ENCODE results near the gene PPP1R8. TPM values are rescaled to one million over a fixed set of nuclear protein-coding genes. Genes with fewer than 3 reads are reported as not detected.
"Not testable (repeated sequence)": the region's sequence is repeated elsewhere in the genome, so short reads cannot be mapped to it uniquely, and the experiment has no call there.

Gene PPP1R8
- polyA plus RNA-seq, 1 donor = 37.7 TPM

DNA sequence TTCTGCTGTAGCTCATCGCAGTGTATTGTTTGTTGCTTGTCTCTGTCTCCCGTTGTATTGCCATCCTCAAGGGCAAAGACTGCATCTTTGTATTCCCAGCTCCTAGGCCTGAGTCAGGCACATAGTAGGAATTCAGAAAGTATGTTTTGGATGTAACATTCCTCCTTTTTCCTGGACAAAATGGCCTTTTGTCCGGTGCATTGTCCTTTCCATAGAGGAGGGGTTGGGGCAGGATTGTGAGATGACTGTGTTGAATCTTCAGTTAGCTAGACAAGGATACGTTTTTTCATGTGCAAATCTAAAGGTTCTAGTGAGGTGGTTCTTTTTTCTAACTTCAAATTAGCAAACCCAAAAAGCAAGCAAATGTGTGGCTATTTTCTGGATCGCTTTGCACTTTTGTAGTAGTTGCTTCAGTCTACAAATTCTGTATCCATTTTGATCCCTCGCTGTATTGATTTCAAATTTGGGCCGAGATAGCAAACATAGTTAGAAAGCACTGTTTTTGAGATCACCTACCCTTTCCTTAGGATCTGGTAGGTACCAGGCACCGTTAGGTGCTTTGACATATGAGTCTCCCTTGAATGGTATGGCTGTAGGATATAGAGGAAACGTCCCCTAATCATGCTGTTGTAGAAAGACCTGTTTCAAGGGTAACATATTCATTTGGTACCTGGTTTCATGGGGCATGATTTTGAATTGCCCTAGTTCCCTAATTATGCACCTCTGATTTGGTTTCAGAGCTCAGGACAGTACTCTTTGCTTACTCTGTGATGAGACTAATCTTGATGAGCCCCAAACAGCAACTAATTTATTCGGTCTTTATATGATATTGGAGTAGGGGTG, 1.2 kb downstream of the PPP1R8 start:
- peaks cover 12% of the 10 kb centered on the region for H3K4me1 ChIP-seq (ENCODE audit: control insufficient read depth, insufficient read depth, low read length)
- no peaks in the 10 kb centered on the region for H3K27me3 ChIP-seq (ENCODE audit: control insufficient read depth, insufficient read depth, low read length)
- WGBS (ENCODE audit: insufficient coverage, low lambda C conversion rate) = no CpG with 5 or more reads among the region's 10 CpGs
- H3K4me3 ChIP-seq (ENCODE audit: low read length) = peak overlapping the region; percentile 92
- H3K36me3 ChIP-seq (ENCODE audit: control insufficient read depth, insufficient read depth, low read length) = peaks cover 20% of the 10 kb centered on the region
- H3K27ac ChIP-seq (ENCODE audit: low read length) = no peak overlapping the region
- H3K9me3 ChIP-seq (ENCODE audit: control insufficient read depth, low read depth, low read length) = peaks cover 3% of the 10 kb centered on the region
- DNase-seq = peak in 1 of 2 donors; percentile 26

DNA sequence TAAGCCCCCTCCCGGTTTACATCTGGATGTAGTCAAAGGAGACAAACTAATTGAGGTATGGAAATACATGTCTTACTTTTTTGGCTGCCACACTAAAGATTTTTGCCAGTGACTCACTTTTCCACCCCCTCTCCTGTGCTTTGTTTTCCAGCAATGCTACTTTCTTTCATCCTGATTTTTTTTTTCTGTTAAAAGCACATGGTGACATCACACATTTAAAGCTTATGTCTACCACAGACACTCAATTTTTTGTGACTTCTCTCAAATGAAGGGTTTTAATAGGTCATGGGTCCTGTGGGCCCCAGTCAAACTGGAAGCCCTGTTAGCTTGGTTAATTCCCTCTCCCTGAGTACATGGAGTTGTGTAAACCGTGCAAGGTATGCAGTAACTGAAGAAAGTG, 2.2 kb downstream of the PPP1R8 start:
- no peak overlapping the region for H3K27ac ChIP-seq (ENCODE audit: low read length)
- H3K27me3 ChIP-seq (ENCODE audit: control insufficient read depth, insufficient read depth, low read length) = no peaks in the 10 kb centered on the region
- peaks cover 12% of the 10 kb centered on the region for H3K4me1 ChIP-seq (ENCODE audit: control insufficient read depth, insufficient read depth, low read length)
- peaks cover 20% of the 10 kb centered on the region for H3K36me3 ChIP-seq (ENCODE audit: control insufficient read depth, insufficient read depth, low read length)
- H3K9me3 ChIP-seq (ENCODE audit: control insufficient read depth, low read depth, low read length) = peaks cover 3% of the 10 kb centered on the region
- no peak for DNase-seq
- no peak overlapping the region for H3K4me3 ChIP-seq (ENCODE audit: low read length)
- WGBS (ENCODE audit: insufficient coverage, low lambda C conversion rate) = 60% methylated on average over 1 of the region's 2 CpGs

DNA sequence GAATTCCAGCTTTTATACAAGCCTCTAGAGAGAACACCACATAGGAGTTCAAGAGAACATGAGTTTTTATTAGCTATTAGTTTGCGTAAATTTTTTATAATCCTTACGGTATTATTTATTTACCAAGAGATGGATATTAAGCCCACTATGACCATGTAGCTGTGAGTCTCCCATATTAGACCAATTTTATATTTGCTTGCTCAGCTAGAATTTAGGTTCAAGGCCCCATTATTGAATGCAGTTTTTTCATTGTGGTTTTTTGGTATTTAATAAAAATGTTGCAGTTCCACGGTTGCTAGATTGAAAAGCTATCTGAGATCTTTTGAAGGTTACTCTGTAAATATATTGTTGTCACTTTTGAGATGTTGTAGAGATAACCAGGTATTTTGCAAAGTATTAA, 2.9 kb downstream of the PPP1R8 start:
- H3K4me3 ChIP-seq (ENCODE audit: low read length) = no peak overlapping the region
- H3K27me3 ChIP-seq (ENCODE audit: control insufficient read depth, insufficient read depth, low read length) = no peaks in the 10 kb centered on the region
- H3K9me3 ChIP-seq (ENCODE audit: control insufficient read depth, low read depth, low read length) = peaks cover 3% of the 10 kb centered on the region
- H3K4me1 ChIP-seq (ENCODE audit: control insufficient read depth, insufficient read depth, low read length) = peaks cover 12% of the 10 kb centered on the region
- peaks cover 20% of the 10 kb centered on the region for H3K36me3 ChIP-seq (ENCODE audit: control insufficient read depth, insufficient read depth, low read length)
- DNase-seq = no peak
- no peak overlapping the region for H3K27ac ChIP-seq (ENCODE audit: low read length)
- WGBS (ENCODE audit: insufficient coverage, low lambda C conversion rate) = 80% methylated on average over 1 of the region's 3 CpGs

DNA sequence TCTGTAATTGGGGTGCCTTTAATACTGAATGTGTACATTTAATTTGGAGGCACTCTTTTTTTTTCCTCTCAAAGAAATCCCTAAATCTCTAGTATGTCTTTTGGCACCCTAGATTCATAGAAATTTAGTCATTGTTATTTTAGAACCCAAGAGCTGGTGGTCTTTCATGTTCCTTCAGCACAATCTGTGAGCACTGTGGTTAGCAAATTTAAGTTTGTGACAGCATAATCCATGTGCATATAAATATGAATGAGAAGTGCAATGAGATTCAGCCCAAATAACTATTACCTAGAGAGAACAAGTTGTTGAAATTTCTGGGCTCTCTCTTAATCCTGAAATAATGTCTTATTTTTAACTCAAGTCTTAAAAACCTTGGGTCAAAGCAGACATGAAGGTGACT, 4.5 kb downstream of the PPP1R8 start:
- DNase-seq = no peak
- H3K4me3 ChIP-seq (ENCODE audit: low read length) = no peak overlapping the region
- peaks cover 29% of the 10 kb centered on the region for H3K36me3 ChIP-seq (ENCODE audit: control insufficient read depth, insufficient read depth, low read length)
- H3K4me1 ChIP-seq (ENCODE audit: control insufficient read depth, insufficient read depth, low read length) = peaks cover 7% of the 10 kb centered on the region
- no peaks in the 10 kb centered on the region for H3K27me3 ChIP-seq (ENCODE audit: control insufficient read depth, insufficient read depth, low read length)
- H3K27ac ChIP-seq (ENCODE audit: low read length) = no peak overlapping the region
- H3K9me3 ChIP-seq (ENCODE audit: control insufficient read depth, low read depth, low read length) = no peaks in the 10 kb centered on the region

DNA sequence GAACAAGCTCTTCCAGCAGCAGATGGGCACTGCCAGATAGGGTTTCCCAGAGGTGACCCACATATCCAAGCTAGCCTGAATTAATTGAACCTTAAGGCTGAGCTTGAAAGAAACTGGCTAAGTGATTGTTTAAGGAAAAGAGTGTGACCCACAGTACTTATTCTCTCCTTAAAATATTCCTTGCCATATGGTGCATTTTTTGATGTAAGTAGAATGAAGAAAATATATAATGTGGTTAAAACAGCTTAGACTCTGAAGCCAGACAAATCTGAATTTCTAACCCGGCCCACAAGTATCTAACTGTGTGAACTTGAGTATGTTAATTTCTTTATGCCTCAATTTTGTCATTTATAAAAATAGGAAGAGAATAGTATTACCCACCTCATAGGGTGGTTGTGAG, 4.9 kb downstream of the PPP1R8 start:
- Histone ChIP-seq H3K27ac (ENCODE audit: low read length) (no peak overlapping the region), H3K4me3 (ENCODE audit: low read length) (no peak overlapping the region), H3K27me3 (ENCODE audit: control insufficient read depth, insufficient read depth, low read length) (no peaks in the 10 kb centered on the region), H3K9me3 (ENCODE audit: control insufficient read depth, low read depth, low read length) (no peaks in the 10 kb centered on the region), H3K36me3 (ENCODE audit: control insufficient read depth, insufficient read depth, low read length) (peaks cover 33% of the 10 kb centered on the region), H3K4me1 (ENCODE audit: control insufficient read depth, insufficient read depth, low read length) (peaks cover 7% of the 10 kb centered on the region)
- 100% methylated on average over 1 of the region's 1 CpG for WGBS (ENCODE audit: insufficient coverage, low lambda C conversion rate)
- DNase-seq = no peak

DNA sequence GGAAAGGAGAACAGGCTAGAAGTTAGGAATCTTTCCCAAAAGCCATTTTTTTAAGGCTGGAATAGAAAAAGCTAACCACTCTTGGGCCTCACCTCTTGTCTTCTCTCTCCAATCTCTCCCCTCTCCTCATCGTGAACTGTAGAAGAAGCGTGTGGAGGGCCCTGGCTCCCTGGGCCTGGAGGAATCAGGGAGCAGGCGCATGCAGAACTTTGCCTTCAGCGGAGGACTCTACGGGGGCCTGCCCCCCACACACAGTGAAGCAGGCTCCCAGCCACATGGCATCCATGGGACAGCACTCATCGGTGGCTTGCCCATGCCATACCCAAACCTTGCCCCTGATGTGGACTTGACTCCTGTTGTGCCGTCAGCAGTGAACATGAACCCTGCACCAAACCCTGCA, 19.4 kb downstream of the PPP1R8 start:
- H3K4me3 ChIP-seq (ENCODE audit: low read length) = no peak overlapping the region
- H3K27ac ChIP-seq (ENCODE audit: low read length) = no peak overlapping the region
- H3K27me3 ChIP-seq (ENCODE audit: control insufficient read depth, insufficient read depth, low read length) = no peaks in the 10 kb centered on the region
- H3K36me3 ChIP-seq (ENCODE audit: control insufficient read depth, insufficient read depth, low read length) = peaks cover 48% of the 10 kb centered on the region
- H3K9me3 ChIP-seq (ENCODE audit: control insufficient read depth, low read depth, low read length) = no peaks in the 10 kb centered on the region
- WGBS (ENCODE audit: insufficient coverage, low lambda C conversion rate) = no CpG with 5 or more reads among the region's 7 CpGs
- no peaks in the 10 kb centered on the region for H3K4me1 ChIP-seq (ENCODE audit: control insufficient read depth, insufficient read depth, low read length)
- DNase-seq = no peak

DNA sequence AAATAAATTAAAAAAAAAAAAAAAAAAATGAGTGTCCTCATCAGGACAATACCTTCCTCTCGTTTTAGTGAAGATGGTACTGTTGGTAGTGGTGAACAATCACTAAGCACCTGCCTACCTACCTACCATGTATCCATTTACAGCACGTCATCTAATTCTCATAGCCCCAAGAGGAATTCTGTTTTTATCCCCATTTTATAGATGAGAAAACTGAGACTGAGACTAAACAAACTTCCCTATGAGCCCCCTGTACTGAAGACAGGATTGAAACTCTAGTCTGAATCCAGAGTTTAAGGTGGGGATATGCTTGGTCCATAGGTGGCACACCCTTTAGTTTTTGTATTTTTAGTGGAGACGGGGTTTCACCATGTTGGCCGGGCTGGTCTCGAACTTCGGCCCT, 24.5 kb downstream of the PPP1R8 start:
- H3K4me3 ChIP-seq (ENCODE audit: low read length) = no peak overlapping the region

DNA sequence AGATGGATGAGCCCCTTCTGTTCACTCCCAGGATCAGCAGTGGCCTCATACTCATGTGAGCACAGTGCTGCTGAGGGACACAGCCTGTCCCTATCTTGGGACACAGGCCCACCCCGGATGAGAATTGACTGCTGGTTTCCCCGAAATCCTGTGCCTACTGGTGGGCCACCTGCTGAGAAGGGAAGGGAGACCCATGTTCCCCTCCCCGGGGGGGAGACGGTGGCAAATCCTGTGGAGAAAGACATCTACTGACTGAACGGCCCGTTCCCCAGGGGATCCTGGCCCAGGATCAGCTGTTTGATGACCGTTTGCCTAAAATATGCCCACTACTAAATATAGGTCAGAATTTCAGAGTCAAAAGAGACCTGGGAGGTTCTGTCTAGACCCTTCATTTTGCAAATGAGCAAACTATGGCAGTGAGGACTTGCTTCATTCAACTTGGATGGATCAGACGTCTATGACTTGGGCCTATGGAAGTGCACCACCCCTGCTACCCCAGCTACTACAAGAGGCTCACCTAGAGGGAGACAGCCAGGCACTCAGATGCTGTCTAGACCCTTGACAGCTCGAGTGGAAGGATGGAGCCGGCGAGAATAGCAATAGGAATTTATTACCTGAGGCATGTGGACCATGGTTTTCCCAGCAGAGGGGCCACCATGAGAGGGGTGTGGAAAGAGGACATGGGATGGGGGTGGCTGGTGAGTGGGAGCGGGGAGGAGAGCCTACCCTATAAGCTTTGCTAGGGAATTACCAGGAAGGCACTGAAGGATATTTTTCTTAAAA, 26.2 kb downstream of the PPP1R8 start:
- Histone ChIP-seq H3K4me1 (ENCODE audit: control insufficient read depth, insufficient read depth, low read length) (no peaks in the 10 kb centered on the region), H3K4me3 (ENCODE audit: low read length) (no peak overlapping the region), H3K36me3 (ENCODE audit: control insufficient read depth, insufficient read depth, low read length) (peaks cover 1% of the 10 kb centered on the region), H3K27ac (ENCODE audit: low read length) (no peak overlapping the region), H3K27me3 (ENCODE audit: control insufficient read depth, insufficient read depth, low read length) (no peaks in the 10 kb centered on the region), H3K9me3 (ENCODE audit: control insufficient read depth, low read depth, low read length) (no peaks in the 10 kb centered on the region)
- DNase-seq = no peak
- no CpG with 5 or more reads among the region's 12 CpGs for WGBS (ENCODE audit: insufficient coverage, low lambda C conversion rate)

More for the DNA sequence above, 24.5 kb downstream of the PPP1R8 start:
- no peak for DNase-seq
- Histone ChIP-seq H3K9me3 (ENCODE audit: control insufficient read depth, low read depth, low read length) (no peaks in the 10 kb centered on the region), H3K27me3 (ENCODE audit: control insufficient read depth, insufficient read depth, low read length) (no peaks in the 10 kb centered on the region), H3K27ac (ENCODE audit: low read length) (no peak overlapping the region), H3K36me3 (ENCODE audit: control insufficient read depth, insufficient read depth, low read length) (peaks cover 16% of the 10 kb centered on the region), H3K4me1 (ENCODE audit: control insufficient read depth, insufficient read depth, low read length) (no peaks in the 10 kb centered on the region)
- WGBS (ENCODE audit: insufficient coverage, low lambda C conversion rate) = no CpG with 5 or more reads among the region's 6 CpGs

DNA sequence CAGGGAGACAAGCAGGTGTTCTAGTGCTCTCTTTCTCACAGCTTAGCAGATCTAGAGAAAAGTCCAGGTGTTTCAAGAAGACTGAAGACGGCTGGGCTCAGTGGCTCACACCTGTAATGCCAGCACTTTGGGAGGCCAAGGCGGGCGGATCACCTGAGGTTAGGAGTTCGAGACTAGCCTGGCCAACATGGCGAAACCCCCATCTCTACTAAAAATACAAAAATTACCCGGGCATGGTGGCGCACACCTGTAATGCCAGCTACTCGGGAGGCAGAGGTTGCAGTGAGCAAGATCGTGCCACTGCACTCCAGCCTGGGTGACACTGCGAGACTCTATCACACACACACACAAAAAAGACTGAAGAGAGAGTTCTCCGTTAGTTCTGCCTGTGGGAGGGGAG, 27.0 kb downstream of the PPP1R8 start:
- H3K4me3 ChIP-seq (ENCODE audit: low read length); H3K9me3 ChIP-seq (ENCODE audit: control insufficient read depth, low read depth, low read length); H3K27ac ChIP-seq (ENCODE audit: low read length); DNase-seq; H3K27me3 ChIP-seq (ENCODE audit: control insufficient read depth, insufficient read depth, low read length); H3K36me3 ChIP-seq (ENCODE audit: control insufficient read depth, insufficient read depth, low read length); H3K4me1 ChIP-seq (ENCODE audit: control insufficient read depth, insufficient read depth, low read length): not testable (repeated sequence)
- no CpG with 5 or more reads among the region's 11 CpGs for WGBS (ENCODE audit: insufficient coverage, low lambda C conversion rate)

DNA sequence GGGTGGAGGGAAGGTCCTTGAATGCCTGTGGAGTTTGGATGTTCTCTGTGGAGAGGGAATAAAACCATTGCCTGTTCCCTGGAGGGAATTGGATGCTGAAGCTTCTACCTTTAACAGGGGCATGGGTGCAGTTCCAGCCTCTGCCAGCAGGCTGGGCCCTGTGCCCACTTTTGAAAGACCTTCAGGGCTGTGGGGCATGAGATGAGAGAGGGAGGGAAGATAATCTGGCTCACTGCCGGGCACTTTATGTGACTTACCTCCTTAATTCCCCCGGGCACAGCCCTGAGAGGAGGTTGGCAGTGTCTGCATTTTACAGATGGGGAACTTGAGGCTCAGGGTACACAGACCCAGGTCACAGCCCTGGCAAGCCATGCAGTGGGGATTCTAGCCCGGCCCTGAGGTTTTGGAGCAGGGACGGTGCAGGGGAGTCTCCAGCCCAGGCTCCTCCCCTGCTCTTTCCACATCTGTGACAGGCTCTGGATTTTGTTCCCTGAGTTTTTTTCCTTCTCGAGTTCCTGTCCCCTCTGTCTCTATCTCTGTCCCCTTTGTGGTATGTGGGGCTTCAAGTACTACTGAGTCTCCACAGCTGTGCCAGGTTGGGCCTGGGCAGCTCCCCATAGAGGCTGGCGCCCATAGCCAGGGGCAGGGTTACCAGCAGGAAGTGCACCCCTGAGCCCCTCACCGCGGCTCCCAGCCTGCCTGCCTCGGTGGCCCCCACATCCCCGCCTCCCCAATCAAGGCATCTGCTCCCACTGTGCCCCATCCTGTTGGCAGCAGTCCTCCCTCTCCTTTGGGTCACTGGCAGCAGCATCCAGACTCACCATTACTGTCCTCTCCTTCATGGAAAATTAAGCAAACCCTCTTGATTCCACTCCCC, 27.7 kb downstream of the PPP1R8 start:
- Histone ChIP-seq H3K36me3 (ENCODE audit: control insufficient read depth, insufficient read depth, low read length) (no peaks in the 10 kb centered on the region), H3K27ac (ENCODE audit: low read length) (no peak overlapping the region), H3K9me3 (ENCODE audit: control insufficient read depth, low read depth, low read length) (no peaks in the 10 kb centered on the region), H3K4me3 (ENCODE audit: low read length) (no peak overlapping the region), H3K4me1 (ENCODE audit: control insufficient read depth, insufficient read depth, low read length) (no peaks in the 10 kb centered on the region), H3K27me3 (ENCODE audit: control insufficient read depth, insufficient read depth, low read length) (no peaks in the 10 kb centered on the region)
- DNase-seq = peak; percentile 58 to 63
- WGBS (ENCODE audit: insufficient coverage, low lambda C conversion rate) = no CpG with 5 or more reads among the region's 10 CpGs
